ENCODE measurements around the gene C5orf22.

DNA sequence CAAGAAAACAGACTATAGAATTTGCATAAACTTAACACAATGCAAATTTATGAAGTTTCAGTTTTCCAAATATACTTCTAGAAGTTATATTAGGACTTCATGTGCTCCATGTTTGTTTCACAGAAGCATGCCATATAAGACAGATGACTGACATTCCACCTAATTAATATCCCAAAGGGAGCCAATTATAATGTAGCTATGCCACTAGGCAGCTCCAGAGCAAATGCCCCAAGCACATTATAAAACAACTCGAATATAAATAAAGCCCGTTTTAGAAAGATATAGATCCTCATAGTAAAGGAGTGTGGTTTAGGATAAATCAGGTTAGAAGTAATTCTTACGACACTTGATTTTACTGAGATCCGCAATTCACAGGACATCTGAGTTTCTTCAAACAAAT lies 9.1 kb upstream of the C5orf22 start:
- TF ChIP-seq RCOR1 (IDR thresholded peaks at IDR 0.05; ENCODE audit: insufficient replicate concordance, low read length) (no peak), SMC3 (IDR thresholded peaks at IDR 0.05; ENCODE audit: low read depth, low read length) (no peak)
- TF ChIP-seq, protein P1, sequence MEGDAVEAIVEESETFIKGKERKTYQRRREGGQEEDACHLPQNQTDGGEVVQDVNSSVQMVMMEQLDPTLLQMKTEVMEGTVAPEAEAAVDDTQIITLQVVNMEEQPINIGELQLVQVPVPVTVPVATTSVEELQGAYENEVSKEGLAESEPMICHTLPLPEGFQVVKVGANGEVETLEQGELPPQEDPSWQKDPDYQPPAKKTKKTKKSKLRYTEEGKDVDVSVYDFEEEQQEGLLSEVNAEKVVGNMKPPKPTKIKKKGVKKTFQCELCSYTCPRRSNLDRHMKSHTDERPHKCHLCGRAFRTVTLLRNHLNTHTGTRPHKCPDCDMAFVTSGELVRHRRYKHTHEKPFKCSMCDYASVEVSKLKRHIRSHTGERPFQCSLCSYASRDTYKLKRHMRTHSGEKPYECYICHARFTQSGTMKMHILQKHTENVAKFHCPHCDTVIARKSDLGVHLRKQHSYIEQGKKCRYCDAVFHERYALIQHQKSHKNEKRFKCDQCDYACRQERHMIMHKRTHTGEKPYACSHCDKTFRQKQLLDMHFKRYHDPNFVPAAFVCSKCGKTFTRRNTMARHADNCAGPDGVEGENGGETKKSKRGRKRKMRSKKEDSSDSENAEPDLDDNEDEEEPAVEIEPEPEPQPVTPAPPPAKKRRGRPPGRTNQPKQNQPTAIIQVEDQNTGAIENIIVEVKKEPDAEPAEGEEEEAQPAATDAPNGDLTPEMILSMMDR (conservative IDR thresholded peaks at IDR 0.05; ENCODE audit: low read depth, low read length): no peak
